PC-3 (cell line): ENCODE results near the gene MAGEA9.
"Not testable (repeated sequence)": the region's sequence is repeated elsewhere in the genome, so short reads cannot be mapped to it uniquely, and the experiment has no call there.

ENCODE experiments used
- CTCF ChIP-seq: fragments of 300-600 bp; sonication (generic); conservative IDR thresholded peaks from 2 replicates; pipeline ENCODE4 v1.5.1; 2017; ENCODE audit warnings: antibody characterized with exemption, low read depth, mild to moderate bottlenecking, low read length
- EZH2 ChIP-seq: fragments of 300-600 bp; sonication (generic); IDR thresholded peaks from one replicate; pipeline ENCODE4 v1.6.1; 2017; ENCODE audit warnings: antibody characterized with exemption, mild to moderate bottlenecking, low read length; ENCODE audit not compliant: unreplicated experiment

GRCh38 chrX:149836728-149837127 is 55.0 kb downstream of the MAGEA9 start:
- not testable (repeated sequence) for TF ChIP-seq CTCF, EZH2
